ENCODE measurements around the gene EDN3. TPM values are rescaled to one million over a fixed set of nuclear protein-coding genes. Genes with fewer than 3 reads are reported as not detected.
"Not testable (repeated sequence)": the region's sequence is repeated elsewhere in the genome, so short reads cannot be mapped to it uniquely, and the experiment has no call there.

The EDN3 gene
- total RNA-seq, 1 experiment from 2014 or later: not detected

GRCh38 chr20:59336540-59336939 is 36.1 kb downstream of the EDN3 start:
- DNase-seq (ENCODE audit: low read depth): no peak

- not testable (repeated sequence) for DNase-seq (ENCODE audit: low read depth)
Measured at GRCh38 chr20:59338444-59338843, 38.0 kb downstream of the EDN3 start.

- DNase-seq (ENCODE audit: low read depth): no peak
Measured at GRCh38 chr20:59340201-59340885, 39.9 kb downstream of the EDN3 start.

GRCh38 chr20:59341285-59342022 is 41.0 kb downstream of the EDN3 start:
- DNase-seq (ENCODE audit: low read depth): not testable (repeated sequence)

GRCh38 chr20:59342023-59342957 is 41.9 kb downstream of the EDN3 start:
- DNase-seq (ENCODE audit: low read depth): no peak

- no peak for DNase-seq (ENCODE audit: low read depth)
Measured at GRCh38 chr20:59346061-59346460, 45.6 kb downstream of the EDN3 start.

- DNase-seq (ENCODE audit: low read depth): no peak
Measured at GRCh38 chr20:59349277-59349676, 48.9 kb downstream of the EDN3 start.

GRCh38 chr20:59350330-59351156 is 50.1 kb downstream of the EDN3 start:
- no peak for DNase-seq (ENCODE audit: low read depth)

- DNase-seq (ENCODE audit: low read depth): peak; percentile 71
Measured at GRCh38 chr20:59351157-59352040, 51.0 kb downstream of the EDN3 start.

GRCh38 chr20:59352541-59352940 is 52.1 kb downstream of the EDN3 start:
- DNase-seq (ENCODE audit: low read depth): no peak

- DNase-seq (ENCODE audit: low read depth): no peak
Measured at GRCh38 chr20:59352990-59353389, 52.6 kb downstream of the EDN3 start.

GRCh38 chr20:59354460-59354859 is 54.0 kb downstream of the EDN3 start:
- no peak for DNase-seq (ENCODE audit: low read depth)

GRCh38 chr20:59355242-59355641 is 54.8 kb downstream of the EDN3 start:
- DNase-seq (ENCODE audit: low read depth): no peak

- no peak for DNase-seq (ENCODE audit: low read depth)
Measured at GRCh38 chr20:59356662-59357165, 56.3 kb downstream of the EDN3 start.

- DNase-seq (ENCODE audit: low read depth): not testable (repeated sequence)
Measured at GRCh38 chr20:59358793-59359192, 58.4 kb downstream of the EDN3 start.

GRCh38 chr20:59359906-59360725 is 59.7 kb downstream of the EDN3 start:
- DNase-seq (ENCODE audit: low read depth): no peak

- no peak for DNase-seq (ENCODE audit: low read depth)
Measured at GRCh38 chr20:59360934-59361333, 60.5 kb downstream of the EDN3 start.

- no peak for DNase-seq (ENCODE audit: low read depth)
Measured at GRCh38 chr20:59361411-59361810, 61.0 kb downstream of the EDN3 start.

- no peak for DNase-seq (ENCODE audit: low read depth)
Measured at GRCh38 chr20:59363101-59363500, 62.7 kb downstream of the EDN3 start.

All from M059J (cell line).